HG03439 (cell line): ENCODE measurements around the gene CDX2.
A peak's percentile ranks its signal among the peaks of the same experiment; 100 is the strongest.
"Not testable (repeated sequence)": the region's sequence is repeated elsewhere in the genome, so short reads cannot be mapped to it uniquely, and the experiment has no call there.

Experiments used
- ATAC-seq: cut with Tn5 transposase; IDR thresholded peaks from one replicate; pipeline ENCODE4 v1.9.1; 2021; ENCODE audit warnings: mild to moderate bottlenecking, moderate library complexity; ENCODE audit not compliant: unreplicated experiment

Gene CDX2

GRCh38 chr13:27969082-27969865 is at the start of gene CDX2:
CDX2 (minus strand) TSS chr13:27969315; CDS start chr13:27969006, 309 bp downstream.
- no peak for ATAC-seq

- ATAC-seq, result no peak
Observed at GRCh38 chr13:28014301-28014700, 45.2 kb upstream of the CDX2 start.

- ATAC-seq, result no peak
Observed at GRCh38 chr13:28013482-28013881, 44.4 kb upstream of the CDX2 start.

- peak; percentile 88 for ATAC-seq
Observed at GRCh38 chr13:28012896-28013295, 43.8 kb upstream of the CDX2 start.

GRCh38 chr13:28012383-28012782 is 43.3 kb upstream of the CDX2 start:
- no peak for ATAC-seq

- ATAC-seq, result no peak
Observed at GRCh38 chr13:28010046-28010445, 40.9 kb upstream of the CDX2 start.

GRCh38 chr13:28005016-28005415 is 35.9 kb upstream of the CDX2 start:
- ATAC-seq, result not testable (repeated sequence)

- no peak for ATAC-seq
Observed at GRCh38 chr13:28002886-28003698, 34.0 kb upstream of the CDX2 start.

GRCh38 chr13:28001837-28002473 is 32.8 kb upstream of the CDX2 start:
- ATAC-seq, result no peak

GRCh38 chr13:28001049-28001448 is 31.9 kb upstream of the CDX2 start:
- ATAC-seq, result no peak

- no peak for ATAC-seq
Observed at GRCh38 chr13:28000567-28000966, 31.5 kb upstream of the CDX2 start.

- no peak for ATAC-seq
Observed at GRCh38 chr13:27997904-27998522, 28.9 kb upstream of the CDX2 start.

- no peak for ATAC-seq
Observed at GRCh38 chr13:27991881-27992280, 22.8 kb upstream of the CDX2 start.

GRCh38 chr13:27988520-27988919 is 19.4 kb upstream of the CDX2 start, which contains the start of gene URAD:
URAD (minus strand) TSS chr13:27988693; CDS start chr13:27988637, 56 bp downstream.
- no peak for ATAC-seq

- no peak for ATAC-seq
Observed at GRCh38 chr13:27985600-27985999, 16.5 kb upstream of the CDX2 start.

- no peak for ATAC-seq
Observed at GRCh38 chr13:27982361-27982760, 13.2 kb upstream of the CDX2 start.

- ATAC-seq, result no peak
Observed at GRCh38 chr13:27981006-27981708, 12.0 kb upstream of the CDX2 start.

- ATAC-seq, result no peak
Observed at GRCh38 chr13:27980280-27980998, 11.3 kb upstream of the CDX2 start.

- ATAC-seq, result no peak
Observed at GRCh38 chr13:27979765-27980279, 10.7 kb upstream of the CDX2 start.
